ENCODE results near the gene OR1E1. TPM values are rescaled to one million over a fixed set of nuclear protein-coding genes. Genes with fewer than 3 reads are reported as not detected.
"Not testable (repeated sequence)": the region's sequence is repeated elsewhere in the genome, so short reads cannot be mapped to it uniquely, and the experiment has no call there.

The OR1E1 gene
- polyA plus RNA-seq, 3 donors: not detected

DNA sequence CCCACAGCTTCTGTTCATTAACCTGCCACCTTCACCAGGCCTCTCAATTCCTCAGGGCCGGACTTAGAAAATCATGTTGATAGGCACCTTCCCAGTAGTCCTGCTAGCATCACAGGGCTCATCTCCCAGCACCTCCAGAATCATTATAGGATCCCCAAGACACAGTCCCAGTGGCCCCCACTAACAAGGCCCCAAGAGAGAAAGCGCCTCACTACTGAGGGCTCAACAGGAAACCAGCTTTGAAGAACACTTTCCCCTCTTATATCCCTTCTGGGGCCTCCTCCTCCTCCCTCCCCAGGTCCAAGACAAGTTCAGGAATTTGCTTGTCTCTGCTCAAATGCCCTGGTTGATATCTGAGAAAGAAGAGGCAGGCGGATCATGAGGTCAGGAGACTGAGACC, 12.9 kb upstream of the OR1E1 start, which contains the start of gene OR3A3:
Gene OR3A3, plus strand, starts transcription at position 301 of the 400 bp plus-strand sequence.
- no peaks in the 10 kb centered on the region for H3K36me3 Mint-ChIP-seq
- peaks cover 3 to 15% (median 6%) of the 10 kb centered on the region in 3 donors for H3K27me3 Mint-ChIP-seq (ENCODE audit: low read depth in 3 of 3)

DNA sequence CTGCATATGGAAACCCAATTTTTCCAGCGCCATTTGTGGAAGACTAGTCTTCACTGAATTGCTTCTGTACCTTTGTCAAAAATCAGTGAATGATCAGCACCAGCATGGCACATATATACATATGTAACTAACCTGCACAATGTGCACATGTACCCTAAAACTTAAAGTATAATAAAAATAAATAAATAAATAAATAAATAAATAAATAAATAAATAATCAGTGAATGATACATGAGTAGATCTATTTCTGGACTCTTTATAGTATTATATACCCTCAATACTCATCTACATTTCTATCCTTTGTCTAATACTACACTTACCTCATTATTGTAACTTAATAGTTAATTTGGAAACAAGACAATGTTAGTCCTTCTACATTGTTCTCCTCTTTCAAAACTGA, 5.6 kb upstream of the OR1E1 start:
- H3K36me3 ChIP-seq (replicated peaks in 1 of 2; ENCODE audit: control insufficient read depth in 1 of 2, insufficient read depth in 2 of 2, low read length in 2 of 2); H3K79me2 ChIP-seq (ENCODE audit: insufficient read depth, low read length); H4K20me1 ChIP-seq (ENCODE audit: insufficient read depth, low read length); H3K4me2 ChIP-seq (replicated peaks; ENCODE audit: extremely low read depth, low read length, poor library complexity, severe bottlenecking); H3K4me1 Mint-ChIP-seq; H3K27ac Mint-ChIP-seq; H3K27me3 Mint-ChIP-seq (ENCODE audit: low read depth in 3 of 3); H3K36me3 Mint-ChIP-seq; H3K27ac ChIP-seq (ENCODE audit: low read depth in 1 of 2, low read length in 2 of 2); H3K4me3 Mint-ChIP-seq; H2AFZ ChIP-seq (ENCODE audit: insufficient read depth, low read depth, low read length, poor library complexity, severe bottlenecking); H3K4me3 ChIP-seq (replicated peaks in 1 of 3; ENCODE audit: low read depth in 2 of 3, low read length in 3 of 3); DNase-seq; intact Hi-C loops (cut with micrococcal nuclease); H3K27me3 ChIP-seq (ENCODE audit: control insufficient read depth in 2 of 2, insufficient read depth in 2 of 2, low read length in 2 of 2); H3K9ac ChIP-seq (ENCODE audit: insufficient read depth, low read length, poor library complexity, severe bottlenecking); H3K4me1 ChIP-seq (ENCODE audit: control insufficient read depth in 1 of 2, insufficient read depth in 2 of 2, low read length in 2 of 2): not testable (repeated sequence)
- H3K9me3 ChIP-seq (replicated peaks in 1 of 2; ENCODE audit: control insufficient read depth in 1 of 2, insufficient read depth in 1 of 2, low read length in 2 of 2): peaks cover 5 to 12% of the 10 kb centered on the region in 2 donors
- WGBS (ENCODE audit: insufficient coverage): no CpG with 5 or more reads among the region's 1 CpG
- peaks cover 4 to 19% (median 10%) of the 10 kb centered on the region in 7 donors for H3K9me3 Mint-ChIP-seq

More for the DNA sequence above, 12.9 kb upstream of the OR1E1 start, which contains the start of gene OR3A3:
- 100% methylated on average over 1 of the region's 3 CpGs for WGBS (ENCODE audit: insufficient coverage)
- H3K79me2 ChIP-seq (ENCODE audit: insufficient read depth, low read length): no peaks in the 10 kb centered on the region
- H3K9me3 ChIP-seq (replicated peaks in 1 of 2; ENCODE audit: control insufficient read depth in 1 of 2, insufficient read depth in 1 of 2, low read length in 2 of 2): peaks cover 5 to 12% of the 10 kb centered on the region in 2 donors
- H3K4me3 ChIP-seq (replicated peaks in 1 of 3; ENCODE audit: low read depth in 2 of 3, low read length in 3 of 3): no peak within 1 kb of the TSS
- no peaks in the 10 kb centered on the region for H4K20me1 ChIP-seq (ENCODE audit: insufficient read depth, low read length)
- no peak within 1 kb of the TSS for H3K27ac Mint-ChIP-seq
- H2AFZ ChIP-seq (ENCODE audit: insufficient read depth, low read depth, low read length, poor library complexity, severe bottlenecking): no peak within 1 kb of the TSS
- no peak within 1 kb of the TSS for H3K4me3 Mint-ChIP-seq
- H3K4me1 Mint-ChIP-seq: peaks cover 2% of the 10 kb centered on the region
- intact Hi-C loops (cut with micrococcal nuclease): no loop called here
- no peak for DNase-seq
- no peak within 1 kb of the TSS for H3K4me2 ChIP-seq (replicated peaks; ENCODE audit: extremely low read depth, low read length, poor library complexity, severe bottlenecking)
- H3K9ac ChIP-seq (ENCODE audit: insufficient read depth, low read length, poor library complexity, severe bottlenecking): no peak within 1 kb of the TSS
- no peaks in the 10 kb centered on the region for H3K4me1 ChIP-seq (ENCODE audit: control insufficient read depth in 1 of 2, insufficient read depth in 2 of 2, low read length in 2 of 2)
- peaks cover 0 to 7% of the 10 kb centered on the region in 2 donors for H3K27me3 ChIP-seq (ENCODE audit: control insufficient read depth in 2 of 2, insufficient read depth in 2 of 2, low read length in 2 of 2)
- H3K36me3 ChIP-seq (replicated peaks in 1 of 2; ENCODE audit: control insufficient read depth in 1 of 2, insufficient read depth in 2 of 2, low read length in 2 of 2): no peaks in the 10 kb centered on the region
- H3K27ac ChIP-seq (ENCODE audit: low read depth in 1 of 2, low read length in 2 of 2): no peak within 1 kb of the TSS
- H3K9me3 Mint-ChIP-seq: peaks cover 4 to 19% (median 10%) of the 10 kb centered on the region in 7 donors
- TF ChIP-seq, protein P1, sequence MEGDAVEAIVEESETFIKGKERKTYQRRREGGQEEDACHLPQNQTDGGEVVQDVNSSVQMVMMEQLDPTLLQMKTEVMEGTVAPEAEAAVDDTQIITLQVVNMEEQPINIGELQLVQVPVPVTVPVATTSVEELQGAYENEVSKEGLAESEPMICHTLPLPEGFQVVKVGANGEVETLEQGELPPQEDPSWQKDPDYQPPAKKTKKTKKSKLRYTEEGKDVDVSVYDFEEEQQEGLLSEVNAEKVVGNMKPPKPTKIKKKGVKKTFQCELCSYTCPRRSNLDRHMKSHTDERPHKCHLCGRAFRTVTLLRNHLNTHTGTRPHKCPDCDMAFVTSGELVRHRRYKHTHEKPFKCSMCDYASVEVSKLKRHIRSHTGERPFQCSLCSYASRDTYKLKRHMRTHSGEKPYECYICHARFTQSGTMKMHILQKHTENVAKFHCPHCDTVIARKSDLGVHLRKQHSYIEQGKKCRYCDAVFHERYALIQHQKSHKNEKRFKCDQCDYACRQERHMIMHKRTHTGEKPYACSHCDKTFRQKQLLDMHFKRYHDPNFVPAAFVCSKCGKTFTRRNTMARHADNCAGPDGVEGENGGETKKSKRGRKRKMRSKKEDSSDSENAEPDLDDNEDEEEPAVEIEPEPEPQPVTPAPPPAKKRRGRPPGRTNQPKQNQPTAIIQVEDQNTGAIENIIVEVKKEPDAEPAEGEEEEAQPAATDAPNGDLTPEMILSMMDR (IDR thresholded peaks at IDR 0.05): no peak

All from CD14-positive monocyte (primary cell).